H9 (cell line): ENCODE measurements around the gene NCOA6. TPM values are rescaled to one million over a fixed set of nuclear protein-coding genes. Genes with fewer than 3 reads are reported as not detected.

ENCODE experiments used
- DNase-seq: peaks from one replicate; pipeline ENCODE4 v3.0.0-alpha.2; 2017
- H2AFZ ChIP-seq: one replicate; pipeline ENCODE4 v1.6.1; 2013; ENCODE audit warnings: mild to moderate bottlenecking, low read length, control low read depth, moderate library complexity
- H2AK5ac ChIP-seq: 2 replicates; pipeline ENCODE4 v1.6.1; 2013; ENCODE audit warnings: low read length, control low read depth, mixed read lengths; ENCODE audit not compliant: insufficient read length
- H2BK120ac ChIP-seq: one replicate; pipeline ENCODE4 v1.6.1; 2013; ENCODE audit warnings: low read depth, mild to moderate bottlenecking, low read length, control low read depth, inconsistent platforms; ENCODE audit not compliant: poor library complexity, severe bottlenecking
- H2BK12ac ChIP-seq: 2 replicates; pipeline ENCODE4 v1.6.1; 2013; ENCODE audit warnings: low read length, control low read depth, mixed read lengths, low read depth; ENCODE audit not compliant: insufficient read length
- H2BK15ac ChIP-seq: 2 replicates; pipeline ENCODE4 v1.6.1; 2013; ENCODE audit warnings: low read depth, low read length, control low read depth
- H2BK20ac ChIP-seq: one replicate; pipeline ENCODE4 v1.6.1; 2013; ENCODE audit warnings: low read depth, mild to moderate bottlenecking, low read length, control low read depth, inconsistent platforms; ENCODE audit not compliant: poor library complexity, severe bottlenecking
- H2BK5ac ChIP-seq: 2 replicates; pipeline ENCODE4 v1.6.1; 2013; ENCODE audit warnings: low read length, control low read depth, mixed read lengths; ENCODE audit not compliant: insufficient read length
- H3K14ac ChIP-seq: 2 replicates; pipeline ENCODE4 v1.6.1; 2013; ENCODE audit warnings: low read length, control low read depth; ENCODE audit not compliant: insufficient read depth
- H3K18ac ChIP-seq: 2 replicates; pipeline ENCODE4 v1.6.1; 2013; ENCODE audit warnings: low read depth, mild to moderate bottlenecking, mixed read lengths, low read length, control low read depth; ENCODE audit not compliant: insufficient read length
- H3K23ac ChIP-seq: 2 replicates; pipeline ENCODE4 v1.6.1; 2013; ENCODE audit warnings: low read length, control low read depth, mixed read lengths, low read depth; ENCODE audit not compliant: insufficient read length
- H3K23me2 ChIP-seq: 2 replicates; pipeline ENCODE4 v1.6.1; 2013; ENCODE audit warnings: low read depth, mild to moderate bottlenecking, mixed read lengths, low read length, control low read depth; ENCODE audit not compliant: insufficient read length, poor library complexity, severe bottlenecking
- H3K27ac ChIP-seq: 2 replicates; pipeline ENCODE4 v1.5.1; 2013; ENCODE audit warnings: low read length, control low read depth, mixed read lengths, low read depth; ENCODE audit not compliant: insufficient read length
- H3K27me3 ChIP-seq: 2 replicates; pipeline ENCODE4 v1.6.1; 2013; ENCODE audit warnings: low read length, control low read depth, inconsistent platforms; ENCODE audit not compliant: insufficient read depth
- H3K4ac ChIP-seq: 2 replicates; pipeline ENCODE4 v1.6.1; 2013; ENCODE audit warnings: low read depth, mild to moderate bottlenecking, control low read depth, inconsistent platforms, low read length, moderate library complexity
- H3K4me1 ChIP-seq: 2 replicates; pipeline ENCODE4 v1.6.1; 2013; ENCODE audit warnings: low read length, control low read depth, inconsistent platforms; ENCODE audit not compliant: insufficient read depth
- H3K4me2 ChIP-seq: 2 replicates; pipeline ENCODE4 v1.6.1; 2013; ENCODE audit warnings: low read length, control low read depth, mixed read lengths; ENCODE audit not compliant: insufficient read length, insufficient read depth
- H3K56ac ChIP-seq: 2 replicates; pipeline ENCODE4 v1.6.1; 2013; ENCODE audit warnings: low read depth, mild to moderate bottlenecking, mixed read lengths, low read length, control low read depth; ENCODE audit not compliant: insufficient read length
- H3K79me1 ChIP-seq: 2 replicates; pipeline ENCODE4 v1.6.1; 2013; ENCODE audit warnings: low read depth, mild to moderate bottlenecking, moderate library complexity, low read length, control low read depth, inconsistent platforms; ENCODE audit not compliant: insufficient read depth, poor library complexity, severe bottlenecking
- H3K79me2 ChIP-seq: 2 replicates; pipeline ENCODE4 v1.6.1; 2013; ENCODE audit warnings: low read length, control low read depth, inconsistent platforms; ENCODE audit not compliant: insufficient read depth
- H3K9ac ChIP-seq: 2 replicates; pipeline ENCODE4 v1.6.1; 2013; ENCODE audit warnings: low read length, control low read depth, mixed read lengths; ENCODE audit not compliant: insufficient read length; ENCODE audit errors: extremely low read depth
- H3K9me3 ChIP-seq: one replicate; pipeline ENCODE4 v1.6.1; 2013; ENCODE audit warnings: low read depth, low read length, inconsistent platforms; ENCODE audit not compliant: control insufficient read depth
- H3T11ph ChIP-seq: one replicate; pipeline ENCODE4 v1.6.1; 2013; ENCODE audit warnings: mild to moderate bottlenecking, low read length, control low read depth, inconsistent platforms
- H4K20me1 ChIP-seq: one replicate; pipeline ENCODE4 v1.6.1; 2013; ENCODE audit not compliant: control insufficient read depth, insufficient read length, insufficient read depth
- H4K5ac ChIP-seq: 2 replicates; pipeline ENCODE4 v1.6.1; 2013; ENCODE audit warnings: low read depth, mild to moderate bottlenecking, mixed read lengths, low read length, control low read depth; ENCODE audit not compliant: insufficient read length
- H4K8ac ChIP-seq: replicated peaks from 2 replicates; pipeline ENCODE4 v1.6.1; 2013; ENCODE audit warnings: low read length, control low read depth, mixed read lengths, low read depth; ENCODE audit not compliant: insufficient read length
- H4K91ac ChIP-seq: 2 replicates; pipeline ENCODE4 v1.6.1; 2013; ENCODE audit warnings: low read depth, mild to moderate bottlenecking, moderate library complexity, mixed read lengths, low read length, control low read depth; ENCODE audit not compliant: insufficient read length
- H3K27ac Mint-ChIP-seq, 3 experiments: 2 replicates in 2 of 3; 3 replicates in 1 of 3; pipeline ENCODE4 v1.8.0; 2020 to 2021; ENCODE audit warnings: mixed read lengths in 3 of 3, mild to moderate bottlenecking in 1 of 3, moderate library complexity in 1 of 3
- H3K27me3 Mint-ChIP-seq: 2 replicates; pipeline ENCODE4 v1.8.0; 2021; ENCODE audit warnings: low read depth, mild to moderate bottlenecking, moderate library complexity, mixed read lengths
- H3K36me3 Mint-ChIP-seq, 3 experiments: 2 replicates in 2 of 3; 3 replicates in 1 of 3; pipeline ENCODE4 v1.8.0; 2020 to 2021; ENCODE audit warnings: low read depth in 3 of 3, mixed read lengths in 3 of 3; ENCODE audit not compliant: insufficient read depth in 1 of 3
- H3K4me1 Mint-ChIP-seq, 2 experiments: 2 replicates each; pipeline ENCODE4 v1.8.0; 2020; ENCODE audit warnings: mixed read lengths in 2 of 2
- H3K4me3 Mint-ChIP-seq, 2 experiments: 2 replicates in 1 of 2; 3 replicates in 1 of 2; pipeline ENCODE4 v1.8.0; 2020 to 2021; ENCODE audit warnings: mild to moderate bottlenecking in 2 of 2, mixed read lengths in 2 of 2, moderate library complexity in 1 of 2
- H3K9me3 Mint-ChIP-seq, 2 experiments: 2 replicates in 1 of 2; 3 replicates in 1 of 2; pipeline ENCODE4 v1.8.0; 2020; ENCODE audit warnings: mild to moderate bottlenecking in 2 of 2, mixed read lengths in 2 of 2, moderate library complexity in 1 of 2
- CTCF ChIP-seq: fragments of 200-600 bp; sonication (generic); conservative IDR thresholded peaks from 3 replicates; pipeline ENCODE4 v1.8.0; 2021; ENCODE audit warnings: antibody characterized with exemption, mild to moderate bottlenecking
- WGBS: extraction: QIAGEN DNeasy Blood & Tissue Kit; methylation state at CpG from one replicate; pipeline ENCODE4 v1.1.7; 2013; ENCODE audit warnings: missing lambda C conversion rate, low lambda C conversion rate, mixed read lengths; ENCODE audit not compliant: insufficient read length; ENCODE audit errors: extremely low coverage; 5-methylcytosine and 5-hydroxymethylcytosine counted together
- total RNA-seq: library from RNA; stranded (reverse); gene quantifications from 2 replicates; pipeline ENCODE4 v1.2.1, GENCODE V29; 2021

The NCOA6 gene
- total RNA-seq, 1 experiment from 2014 or later, result 23.9 TPM

- no peak overlapping the region for H3K9ac ChIP-seq
- peaks cover 2% of the 10 kb centered on the region for H3K4me1 ChIP-seq
- no peak for DNase-seq
- no CpG with 5 or more reads among the region's 2 CpGs for WGBS
- H2BK5ac ChIP-seq, result no peak overlapping the region
- no peaks in the 10 kb centered on the region for H3K79me1 ChIP-seq
- H4K5ac ChIP-seq, result no peak overlapping the region
- no peaks in the 10 kb centered on the region; the same call in 1 of the 2 replicates for H3K79me2 ChIP-seq
- no peak overlapping the region for H3T11ph ChIP-seq
- H3K18ac ChIP-seq, result no peak overlapping the region
- Mint-ChIP-seq H3K4me3 (no peak overlapping the region), H3K4me1 (peaks cover 33 to 37% of the 10 kb centered on the region in 2 experiments), H3K36me3 (peaks cover 0 to 5% (median 3%) of the 10 kb centered on the region in 3 experiments; a peak in 3 of 7 replicates), H3K9me3 (no peaks in the 10 kb centered on the region), H3K27ac (no peak overlapping the region), H3K27me3 (no peaks in the 10 kb centered on the region)
- no peaks in the 10 kb centered on the region; the same call in 1 of the 2 replicates for H3K27me3 ChIP-seq
- H3K4me2 ChIP-seq, result no peak overlapping the region
- no peak overlapping the region for H2BK20ac ChIP-seq
- H3K14ac ChIP-seq, result no peak overlapping the region
- no peak overlapping the region for H3K27ac ChIP-seq
- H3K23ac ChIP-seq, result no peak overlapping the region
- H3K4ac ChIP-seq, result no peak overlapping the region
- H2AFZ ChIP-seq, result no peak overlapping the region
- no peak overlapping the region for H2BK12ac ChIP-seq
- TF ChIP-seq CTCF, result no peak
- H3K23me2 ChIP-seq, result no peaks in the 10 kb centered on the region
- no peak overlapping the region for H2AK5ac ChIP-seq
- no peak overlapping the region for H4K91ac ChIP-seq
- no peak overlapping the region for H2BK120ac ChIP-seq
- no peaks in the 10 kb centered on the region for H4K20me1 ChIP-seq
- no peak overlapping the region for H2BK15ac ChIP-seq
- no peaks in the 10 kb centered on the region for H3K9me3 ChIP-seq
- H4K8ac ChIP-seq, result no peak overlapping the region
- H3K56ac ChIP-seq, result no peak overlapping the region
These were observed 7.7 kb downstream of the NCOA6 start for GRCh38 chr20:34817801-34818200.
